ENCODE data around the gene OBSCN.
"Not testable (repeated sequence)": the region's sequence is repeated elsewhere in the genome, so short reads cannot be mapped to it uniquely, and the experiment has no call there.

Gene OBSCN

DNA sequence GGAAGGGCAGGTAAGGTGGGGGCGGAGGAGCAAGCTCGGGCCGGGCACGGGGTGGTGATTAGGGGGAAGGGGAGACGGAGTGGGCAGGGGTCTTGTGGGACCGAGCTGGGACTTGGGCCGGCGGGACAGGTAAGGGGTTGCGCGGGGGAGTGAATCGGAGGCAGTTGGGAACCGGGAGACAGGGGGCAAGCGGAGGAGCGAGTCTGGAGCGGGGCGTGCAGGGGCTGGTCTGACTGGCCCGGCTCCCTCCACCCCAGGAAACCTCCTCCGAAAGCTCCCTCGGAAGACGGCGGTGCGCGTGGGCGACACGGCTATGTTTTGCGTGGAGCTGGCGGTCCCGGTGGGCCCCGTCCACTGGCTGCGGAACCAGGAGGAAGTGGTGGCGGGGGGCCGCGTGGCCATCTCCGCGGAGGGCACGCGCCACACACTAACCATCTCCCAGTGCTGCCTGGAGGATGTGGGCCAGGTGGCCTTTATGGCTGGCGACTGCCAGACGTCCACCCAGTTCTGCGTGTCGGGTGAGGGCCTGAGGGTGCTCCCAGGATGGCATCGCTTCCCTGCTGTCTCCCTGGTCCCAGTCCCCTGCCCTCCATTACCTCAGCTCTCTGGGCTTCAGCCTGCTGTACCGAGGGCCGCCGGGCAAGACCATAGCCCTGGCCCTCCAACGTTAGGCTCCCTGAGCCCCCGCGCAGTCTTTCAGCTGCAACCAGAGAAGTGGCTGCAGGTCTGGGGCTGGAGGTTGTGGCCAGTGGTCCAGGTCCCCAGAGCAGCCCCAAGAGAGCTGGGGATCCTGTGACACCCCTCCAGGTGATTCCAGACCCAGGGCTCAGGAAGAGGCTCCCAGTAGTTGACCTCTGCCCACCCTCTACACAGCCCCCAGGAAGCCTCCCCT, 6.3 kb downstream of the OBSCN start:
- no peak for DNase-seq

DNA sequence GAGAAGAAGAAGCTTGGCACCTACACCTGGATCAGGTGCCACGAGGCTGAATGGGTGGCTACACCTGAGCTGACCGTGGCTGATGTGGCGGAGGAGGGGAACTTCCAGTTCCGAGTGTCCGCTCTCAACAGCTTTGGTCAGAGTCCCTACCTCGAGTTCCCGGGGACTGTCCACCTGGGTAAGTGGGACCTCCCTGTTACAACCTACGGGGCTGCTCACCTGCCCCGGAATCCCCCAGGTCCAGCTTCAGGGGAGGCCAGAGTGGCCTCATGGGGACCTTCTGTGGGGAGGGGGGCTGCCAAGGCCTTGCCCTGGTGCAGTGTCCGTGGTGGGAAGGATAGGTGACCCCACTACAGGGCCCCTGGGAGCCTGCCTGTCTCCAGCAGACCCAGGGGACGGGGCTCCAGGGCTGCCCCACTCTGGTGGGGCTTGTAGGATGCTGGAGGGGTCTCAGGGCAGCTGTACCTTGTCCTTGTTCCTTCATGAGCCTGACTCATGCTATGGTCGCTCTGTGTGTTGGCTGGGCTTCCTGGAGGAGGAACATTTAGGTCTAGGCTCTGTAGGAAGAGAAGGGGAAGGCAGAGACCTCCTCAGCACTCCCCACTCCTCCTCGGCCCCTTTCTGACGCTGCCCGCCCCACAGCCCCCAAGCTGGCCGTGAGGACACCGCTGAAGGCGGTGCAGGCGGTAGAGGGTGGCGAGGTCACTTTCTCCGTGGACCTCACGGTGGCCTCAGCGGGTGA, 7.2 kb downstream of the OBSCN start:
- DNase-seq = no peak

DNA sequence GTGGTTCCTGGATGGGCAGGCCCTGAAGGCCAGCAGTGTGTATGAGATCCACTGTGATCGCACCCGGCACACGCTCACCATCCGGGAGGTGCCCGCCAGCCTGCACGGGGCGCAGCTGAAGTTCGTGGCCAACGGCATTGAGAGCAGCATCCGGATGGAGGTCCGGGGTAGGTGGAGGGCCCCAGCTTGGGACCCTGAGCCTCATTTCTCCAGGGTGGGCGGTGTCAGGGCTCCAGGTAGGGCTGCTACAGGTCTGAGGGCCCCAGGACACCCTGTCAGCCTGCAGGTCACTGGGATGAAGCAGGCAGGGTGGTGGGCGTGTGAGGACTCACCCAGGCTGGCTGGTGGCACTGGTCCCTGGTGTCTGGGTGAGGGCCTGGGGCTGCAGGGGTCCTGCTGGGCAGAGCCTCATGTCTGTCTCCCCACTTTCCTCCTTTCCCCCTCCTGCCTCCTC, 7.8 kb downstream of the OBSCN start:
- no peak for DNase-seq

DNA sequence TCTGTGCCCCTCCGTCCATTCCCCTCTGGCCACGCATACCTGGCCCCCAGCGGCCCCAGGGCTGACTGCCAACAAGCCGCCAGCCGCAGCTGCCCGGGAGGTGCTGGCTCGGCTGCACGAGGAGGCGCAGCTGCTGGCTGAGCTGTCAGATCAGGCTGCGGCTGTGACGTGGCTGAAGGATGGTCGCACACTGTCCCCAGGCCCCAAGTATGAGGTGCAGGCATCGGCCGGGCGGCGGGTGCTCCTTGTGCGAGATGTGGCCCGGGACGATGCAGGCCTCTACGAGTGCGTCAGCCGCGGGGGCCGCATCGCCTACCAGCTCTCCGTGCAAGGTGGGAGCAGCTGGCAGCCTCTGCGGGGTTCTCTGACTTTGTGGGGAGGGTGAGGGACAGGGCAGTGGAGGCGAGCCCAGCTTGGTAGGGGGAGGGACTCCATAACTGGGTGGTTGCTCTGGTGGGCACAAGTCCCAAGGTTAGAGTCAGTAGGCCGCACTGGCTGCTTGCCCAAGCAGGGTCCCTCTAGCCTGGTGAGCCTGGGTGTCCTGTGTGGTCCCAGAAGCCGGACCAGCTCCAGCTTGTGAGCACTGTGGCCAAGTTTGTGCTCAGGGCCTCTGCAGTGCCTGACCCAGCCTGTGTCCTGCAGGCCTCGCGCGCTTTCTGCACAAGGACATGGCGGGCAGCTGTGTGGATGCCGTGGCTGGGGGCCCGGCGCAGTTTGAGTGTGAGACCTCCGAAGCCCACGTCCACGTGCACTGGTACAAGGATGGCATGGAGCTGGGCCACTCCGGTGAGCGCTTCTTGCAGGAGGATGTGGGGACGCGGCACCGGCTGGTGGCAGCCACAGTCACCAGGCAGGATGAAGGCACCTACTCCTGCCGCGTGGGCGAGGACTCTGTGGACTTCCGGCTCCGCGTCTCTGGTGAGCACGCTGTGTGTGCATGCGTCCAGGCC, 8.8 kb downstream of the OBSCN start:
- DNase-seq = no peak

DNA sequence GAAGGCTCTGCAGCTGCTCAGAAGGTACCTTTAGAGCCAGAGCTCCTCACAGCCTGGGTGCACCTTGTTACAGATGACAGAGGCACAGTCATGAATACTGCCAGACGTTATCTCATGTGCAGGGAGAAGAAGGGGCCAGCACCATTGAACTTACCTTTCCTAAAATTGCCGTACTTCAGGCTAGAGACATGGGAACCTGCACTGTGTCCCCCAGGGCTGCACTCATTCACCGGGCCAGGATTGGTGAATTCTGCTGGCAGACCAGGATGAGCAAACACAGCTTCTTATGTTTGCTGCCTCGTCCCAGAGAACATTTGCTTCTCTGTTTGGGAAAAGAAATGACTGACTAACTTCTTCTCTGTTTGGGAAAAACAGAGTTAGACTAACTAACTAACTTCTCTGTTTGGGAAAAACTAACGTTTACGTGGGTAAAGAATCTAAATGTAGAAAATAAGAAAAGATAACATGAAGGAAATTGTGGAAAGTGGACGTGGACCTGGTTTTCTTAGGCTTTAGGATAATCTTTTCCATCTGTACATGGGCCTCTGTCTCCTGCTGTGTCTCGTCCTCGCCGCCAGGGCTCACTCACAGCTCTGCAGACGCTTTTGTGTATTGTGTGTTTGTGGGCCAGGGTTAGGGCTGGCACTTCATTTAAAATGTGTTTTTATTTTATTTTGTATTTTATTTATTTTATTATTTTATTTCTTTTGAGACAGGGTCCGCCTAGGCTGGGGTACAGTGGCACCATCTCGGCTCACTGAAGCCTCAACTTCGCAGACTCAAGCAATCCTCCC, 9.9 kb downstream of the OBSCN start:
- DNase-seq = no peak

DNA sequence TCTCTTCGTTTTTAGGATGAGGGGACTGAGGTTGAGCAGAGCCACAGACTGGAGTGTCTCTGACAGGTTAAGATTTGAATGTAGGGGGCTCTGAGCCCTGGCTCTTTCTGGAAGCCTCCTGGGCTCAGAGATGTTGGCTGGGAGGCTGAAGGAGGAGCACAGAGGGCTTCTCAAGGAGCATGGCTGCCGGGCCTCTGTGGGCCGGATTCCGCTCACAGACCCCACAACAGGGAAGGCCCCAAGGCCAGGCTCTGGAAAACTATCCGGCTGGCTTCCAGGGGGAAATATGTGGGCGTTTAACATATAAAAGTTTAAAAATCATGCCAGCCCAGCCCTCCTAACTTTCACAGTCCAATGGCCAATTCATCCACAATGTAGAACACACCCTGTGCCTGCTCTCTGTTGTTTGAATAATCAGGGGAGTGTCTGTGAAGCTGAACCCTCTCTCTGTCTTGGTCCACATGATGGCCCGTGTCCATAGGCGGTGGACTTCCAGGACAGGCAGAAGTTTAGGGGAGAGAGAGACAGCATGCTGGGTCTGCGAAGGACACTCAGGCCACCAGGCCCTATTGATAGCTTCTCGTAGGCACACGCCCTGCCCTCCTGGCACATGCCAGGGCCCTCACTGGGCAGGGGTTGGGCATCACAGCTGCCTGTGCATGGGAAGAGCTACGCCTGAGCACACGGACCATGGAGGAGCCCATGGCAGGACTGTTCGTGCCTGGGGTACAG, 10.8 kb downstream of the OBSCN start:
- no peak for DNase-seq

DNA sequence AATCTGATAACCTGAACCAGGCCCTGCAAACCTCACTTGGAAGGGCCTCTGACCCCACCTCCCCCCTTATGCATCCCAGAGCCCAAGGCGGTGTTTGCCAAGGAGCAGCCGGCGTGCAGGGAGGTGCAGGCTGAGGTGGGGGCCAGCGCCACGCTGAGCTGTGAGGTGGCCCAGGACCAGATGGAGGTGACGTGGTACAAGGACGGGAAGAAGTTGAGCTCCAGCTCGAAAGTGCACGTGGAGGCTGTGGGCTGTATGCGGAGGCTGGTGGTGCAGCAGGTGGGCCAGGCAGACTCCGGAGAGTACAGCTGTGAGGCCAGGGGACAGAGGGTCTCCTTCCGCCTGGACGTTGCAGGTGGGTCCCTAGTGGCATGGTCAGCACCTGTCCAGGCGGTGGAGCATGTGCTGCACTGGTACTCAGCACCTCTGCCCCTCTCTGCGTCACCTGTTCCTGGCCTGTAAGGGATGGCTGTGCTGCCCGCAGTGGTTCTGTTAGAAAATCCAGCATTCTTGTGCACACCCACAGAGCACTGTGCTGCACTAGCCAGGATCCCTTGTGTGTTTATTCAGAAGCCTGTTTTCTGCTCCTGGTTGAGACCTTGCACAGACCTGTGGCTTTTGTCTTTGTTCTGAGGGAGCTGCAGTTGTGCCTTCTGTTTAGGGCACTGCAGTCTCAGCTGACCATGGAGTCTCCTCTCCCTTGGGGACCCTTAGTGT, 11.6 kb downstream of the OBSCN start:
- no peak for DNase-seq

DNA sequence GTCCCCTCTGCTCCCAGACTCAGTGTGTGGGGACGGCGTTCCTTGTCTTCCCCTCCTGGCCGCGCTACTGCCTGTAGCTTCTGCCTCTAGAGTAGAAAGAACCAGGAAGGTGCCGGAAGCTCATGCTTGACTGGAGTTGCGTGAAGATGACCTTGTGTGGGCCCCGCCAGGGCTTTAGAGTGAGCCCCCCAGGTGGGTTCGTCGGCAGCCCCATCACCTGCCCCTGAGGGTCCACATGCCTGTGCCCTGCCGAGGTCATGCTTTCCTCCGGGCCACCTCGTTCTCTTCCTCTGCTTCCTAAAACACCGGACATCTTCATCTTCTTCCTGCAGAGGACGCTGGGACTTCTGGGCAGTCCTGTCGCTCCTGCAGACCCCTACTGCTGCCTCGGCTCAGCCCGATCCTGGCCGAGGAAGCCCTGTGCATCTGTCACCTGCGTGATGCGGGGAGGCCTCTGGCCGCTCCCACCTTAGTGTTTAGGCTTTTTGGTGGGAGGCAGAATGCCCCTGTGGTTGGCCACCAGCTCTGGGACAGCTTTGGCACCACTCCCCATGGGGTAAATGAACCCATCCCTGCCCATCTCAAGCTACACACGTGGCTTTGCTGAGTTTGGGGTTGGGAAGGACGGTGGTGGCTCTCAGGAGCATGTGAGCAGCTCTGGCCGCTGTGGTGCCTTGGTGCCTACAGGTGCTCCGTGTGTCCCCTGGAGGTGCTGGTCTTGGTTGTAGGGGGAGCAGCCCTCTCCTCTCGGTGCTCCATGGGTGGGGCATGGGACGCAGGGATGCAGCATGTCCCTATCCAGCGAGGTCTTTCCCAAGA, 12.3 kb downstream of the OBSCN start:
- no peak for DNase-seq

DNA sequence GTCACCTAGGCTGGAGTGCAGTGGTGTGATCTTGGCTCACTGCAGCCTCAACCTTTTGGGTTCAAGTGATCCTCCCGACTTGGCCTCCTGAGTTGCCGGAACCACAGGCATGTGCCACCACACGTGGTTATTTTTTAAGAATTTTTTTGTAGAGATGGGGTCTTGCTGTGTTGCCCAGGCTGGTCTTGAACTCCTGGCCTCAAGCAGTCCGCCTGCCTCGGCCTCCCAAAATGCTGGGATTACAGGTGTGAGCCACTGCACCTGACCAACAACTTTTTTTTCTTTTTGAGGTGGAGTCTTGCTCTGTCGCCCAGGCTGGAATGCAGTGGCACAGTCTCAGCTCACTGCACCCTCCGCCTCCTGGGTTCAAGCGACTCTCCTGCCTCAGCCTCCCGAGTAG, 13.3 kb downstream of the OBSCN start:
- not testable (repeated sequence) for DNase-seq

DNA sequence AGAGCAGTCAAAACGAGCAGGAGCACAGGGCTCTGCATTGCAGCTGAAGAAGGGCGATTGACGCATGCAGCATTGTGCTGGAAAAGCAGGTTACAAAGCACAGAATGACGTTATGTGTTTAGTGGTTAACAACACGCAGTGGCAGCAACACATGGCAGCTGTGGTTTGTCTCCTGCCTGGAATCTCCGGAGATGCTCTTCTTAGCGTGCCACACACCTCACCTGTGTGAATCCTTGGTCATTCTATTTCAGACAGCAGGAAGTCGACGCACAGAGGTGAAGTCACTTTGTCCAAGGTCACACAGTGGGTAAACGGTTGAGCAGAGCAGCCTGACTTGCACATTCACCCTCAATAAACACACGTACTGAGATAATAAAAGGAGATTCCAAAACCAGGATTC, 14.7 kb downstream of the OBSCN start:
- DNase-seq = no peak

DNA sequence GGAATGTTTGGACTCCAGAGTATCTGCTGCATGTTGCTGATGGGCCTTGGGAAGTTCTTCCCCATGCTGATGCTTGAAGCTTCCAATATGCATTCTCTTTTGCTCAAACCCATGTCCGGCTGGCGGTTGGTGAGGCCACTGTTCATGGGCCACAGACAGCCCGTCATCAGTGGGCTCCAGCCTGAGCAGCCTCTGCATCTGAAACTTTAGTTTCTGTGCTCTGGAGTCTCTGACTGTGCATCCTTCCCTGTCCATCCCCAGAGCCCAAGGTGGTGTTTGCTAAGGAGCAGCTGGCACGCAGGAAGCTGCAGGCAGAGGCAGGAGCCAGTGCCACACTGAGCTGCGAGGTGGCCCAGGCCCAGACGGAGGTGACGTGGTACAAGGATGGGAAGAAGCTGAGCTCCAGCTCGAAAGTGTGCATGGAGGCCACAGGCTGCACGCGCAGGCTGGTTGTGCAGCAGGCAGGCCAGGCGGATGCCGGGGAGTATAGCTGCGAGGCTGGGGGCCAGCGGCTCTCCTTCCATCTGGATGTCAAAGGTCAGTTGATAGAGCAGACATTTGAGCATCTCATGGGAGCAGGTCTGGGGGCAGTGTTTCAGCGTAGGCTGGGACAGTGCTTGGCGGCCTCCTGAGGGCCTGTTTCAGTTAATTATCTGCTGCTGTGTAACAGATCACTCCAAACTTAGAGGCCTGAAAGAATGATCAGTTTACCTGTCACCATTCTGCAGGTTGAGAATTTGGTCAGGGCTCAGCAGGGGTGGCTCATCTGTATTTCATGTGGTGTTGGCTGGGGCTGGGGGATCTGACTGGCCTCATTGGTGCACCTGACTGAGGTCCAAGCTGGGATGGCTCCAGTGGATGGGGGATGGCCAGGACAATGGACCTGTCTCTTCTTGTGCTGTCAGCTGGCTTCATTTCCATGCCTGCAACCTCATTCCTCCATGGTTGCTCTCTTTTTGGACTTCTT, 16.6 kb downstream of the OBSCN start:
- DNase-seq = no peak

DNA sequence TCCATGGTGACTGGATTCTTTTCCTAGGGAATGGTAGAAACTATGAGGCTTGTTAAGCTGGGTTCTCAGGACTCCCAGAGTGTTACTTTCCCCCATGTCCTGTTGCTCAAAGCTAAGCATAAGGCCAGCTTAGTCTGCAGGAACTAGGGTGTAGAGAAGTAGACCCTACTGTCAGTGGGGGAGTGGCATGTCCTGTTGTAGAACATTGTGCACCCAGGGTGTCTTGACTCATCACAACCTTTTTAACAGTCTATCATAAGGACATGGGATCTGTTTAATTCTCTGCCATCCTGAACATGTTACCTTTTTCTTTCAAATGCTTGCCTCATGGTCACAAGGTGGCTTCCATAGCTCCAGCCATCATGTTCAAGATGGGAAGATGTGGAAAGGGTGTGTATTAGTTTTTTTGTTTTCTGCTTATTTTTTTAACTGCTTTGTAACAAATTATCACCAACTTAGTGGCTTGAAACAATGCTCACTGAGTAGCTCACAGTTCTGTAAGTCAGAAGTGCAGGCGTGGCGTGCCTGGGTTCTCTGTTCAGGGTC, 17.4 kb downstream of the OBSCN start:
- no peak for DNase-seq

DNA sequence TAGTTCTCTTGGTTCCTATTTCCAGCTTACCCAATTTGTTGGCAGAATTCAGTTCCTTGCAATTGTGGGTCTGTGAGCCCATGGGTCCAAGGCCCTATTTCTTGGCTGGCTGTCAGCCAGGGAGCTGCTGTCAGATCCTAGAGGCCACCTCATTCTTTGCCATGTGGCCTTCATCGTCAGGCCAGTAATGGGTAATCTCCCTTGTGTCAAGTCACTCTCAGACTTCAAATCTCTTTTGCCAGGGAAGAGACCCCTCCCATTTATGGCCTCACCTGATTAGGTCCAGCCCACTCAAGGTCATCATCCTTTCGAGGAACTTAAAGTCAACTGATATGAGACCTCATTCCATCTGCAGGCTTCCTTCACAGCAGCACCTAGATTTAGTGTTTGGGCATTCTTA, 17.9 kb downstream of the OBSCN start:
- no peak for DNase-seq

DNA sequence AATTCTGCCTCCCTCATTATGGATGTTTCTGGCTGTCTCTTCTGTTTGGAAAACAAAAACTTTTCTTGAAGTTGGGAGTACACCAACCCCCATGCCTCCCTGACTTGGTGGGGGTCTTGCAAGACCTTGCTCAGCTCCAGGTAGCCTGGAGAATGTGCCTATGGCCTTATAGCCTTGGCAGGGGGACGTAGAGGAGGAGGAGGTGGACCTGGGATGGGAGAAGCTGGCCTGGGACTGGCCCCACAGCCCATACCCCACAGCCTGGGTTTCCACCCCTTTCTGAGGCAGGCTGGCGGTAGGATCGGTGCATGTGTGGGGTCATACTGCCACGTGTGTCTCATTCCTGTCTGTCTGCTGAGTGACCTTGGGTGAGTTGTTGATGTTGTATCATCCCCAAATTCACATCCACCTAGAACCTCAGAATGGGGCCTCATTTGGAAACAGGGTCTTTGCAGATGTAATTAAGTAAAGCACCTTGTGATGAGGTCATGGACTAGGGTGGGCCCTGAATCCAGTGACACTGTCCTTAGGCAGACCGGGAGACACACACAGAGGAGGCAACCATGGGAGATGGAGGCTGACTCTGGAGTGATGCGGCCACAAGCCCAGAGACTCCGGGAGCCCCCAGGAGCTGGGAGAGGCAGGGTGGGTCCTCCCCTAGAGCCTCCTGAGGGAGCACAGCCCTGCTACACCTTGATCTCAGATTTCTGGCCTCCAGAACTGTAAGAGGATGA, 18.5 kb downstream of the OBSCN start:
- no peak for DNase-seq

DNA sequence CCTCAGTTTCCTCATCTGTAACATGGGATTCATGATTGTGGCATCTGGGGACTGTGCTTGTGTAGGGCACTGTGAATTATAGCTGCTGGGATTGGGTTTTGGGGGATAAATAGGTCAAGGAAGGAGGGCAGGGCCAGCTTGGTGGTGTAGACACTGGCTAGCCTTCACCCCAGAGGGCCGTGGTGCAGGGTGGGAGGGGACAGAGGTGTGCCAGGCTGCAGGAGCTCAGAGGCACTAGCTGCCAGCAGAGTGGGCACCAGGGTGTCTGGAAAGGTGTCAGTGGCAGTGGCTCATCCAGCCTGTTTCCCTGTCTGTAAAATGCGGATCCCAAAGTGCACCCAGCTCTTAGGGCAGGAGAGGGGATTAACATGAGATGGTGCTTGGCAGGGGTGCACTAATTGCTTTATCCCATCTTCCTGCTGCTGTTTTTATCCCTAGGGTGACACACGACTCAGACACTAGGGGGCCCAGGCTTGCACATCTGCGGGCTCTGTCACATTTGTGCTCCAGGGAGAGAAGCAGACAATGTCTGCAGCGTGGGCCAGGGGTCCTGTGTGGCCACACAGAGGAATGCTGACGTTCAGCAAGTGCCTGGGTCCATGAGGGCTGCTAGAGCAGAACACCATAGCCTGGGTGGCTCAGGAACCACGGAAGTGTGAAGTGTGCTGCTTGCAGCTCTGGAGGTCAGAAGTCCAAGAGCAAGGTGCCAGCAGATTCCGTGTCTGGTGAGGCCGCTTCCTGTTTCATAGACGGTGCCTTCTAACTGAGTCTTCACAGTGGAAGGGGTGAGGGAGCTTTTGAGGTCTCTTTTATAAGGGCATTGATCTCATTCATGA, 19.3 kb downstream of the OBSCN start:
- no peak for DNase-seq

DNA sequence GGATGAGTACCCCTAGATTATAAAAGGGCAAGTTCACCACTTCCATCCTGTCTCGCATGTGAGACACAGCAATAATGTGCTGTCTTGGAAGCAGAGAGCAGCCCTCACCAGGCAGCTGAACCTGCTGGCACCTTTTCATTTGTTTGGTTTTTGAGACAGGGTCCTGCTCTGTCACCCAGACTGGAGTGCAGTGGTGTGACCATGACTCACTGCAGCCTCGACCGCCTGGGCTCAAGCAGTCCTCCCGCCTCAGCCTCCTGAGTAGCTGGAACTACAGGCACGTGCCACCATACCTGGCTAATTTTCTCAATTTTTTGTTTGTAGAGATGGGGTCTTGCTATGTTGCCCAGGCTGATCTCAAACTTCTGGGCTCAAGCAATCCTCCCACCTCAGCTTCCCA, 20.3 kb downstream of the OBSCN start:
- not testable (repeated sequence) for DNase-seq
